ENCODE measurements around the gene TECTB. TPM values are rescaled to one million over a fixed set of nuclear protein-coding genes. Genes with fewer than 3 reads are reported as not detected.

TECTB gene
- total RNA-seq, 2 donors from 2014 or later: not detected

DNA sequence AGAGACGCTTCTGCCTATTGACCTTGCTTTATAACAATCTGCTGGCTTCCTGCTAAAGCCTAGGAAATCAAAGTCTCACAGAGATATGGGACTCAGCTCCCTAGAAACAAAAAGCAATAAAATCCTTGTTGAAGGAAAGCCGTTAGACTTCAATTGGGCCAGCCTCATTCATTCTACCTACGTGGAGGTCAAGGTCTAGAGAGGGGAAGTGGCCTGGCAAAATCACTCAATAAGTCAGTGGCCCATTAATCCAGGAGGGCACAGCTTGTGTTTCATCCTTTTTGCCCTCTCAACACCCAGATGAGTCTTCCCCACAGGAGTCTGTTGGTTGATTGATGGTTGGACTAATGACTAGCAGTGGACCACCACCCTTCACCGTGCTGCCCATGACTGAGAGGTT, 50.3 kb downstream of the TECTB start:
- intact Hi-C loops (cut with DNase I): no loop called here

DNA sequence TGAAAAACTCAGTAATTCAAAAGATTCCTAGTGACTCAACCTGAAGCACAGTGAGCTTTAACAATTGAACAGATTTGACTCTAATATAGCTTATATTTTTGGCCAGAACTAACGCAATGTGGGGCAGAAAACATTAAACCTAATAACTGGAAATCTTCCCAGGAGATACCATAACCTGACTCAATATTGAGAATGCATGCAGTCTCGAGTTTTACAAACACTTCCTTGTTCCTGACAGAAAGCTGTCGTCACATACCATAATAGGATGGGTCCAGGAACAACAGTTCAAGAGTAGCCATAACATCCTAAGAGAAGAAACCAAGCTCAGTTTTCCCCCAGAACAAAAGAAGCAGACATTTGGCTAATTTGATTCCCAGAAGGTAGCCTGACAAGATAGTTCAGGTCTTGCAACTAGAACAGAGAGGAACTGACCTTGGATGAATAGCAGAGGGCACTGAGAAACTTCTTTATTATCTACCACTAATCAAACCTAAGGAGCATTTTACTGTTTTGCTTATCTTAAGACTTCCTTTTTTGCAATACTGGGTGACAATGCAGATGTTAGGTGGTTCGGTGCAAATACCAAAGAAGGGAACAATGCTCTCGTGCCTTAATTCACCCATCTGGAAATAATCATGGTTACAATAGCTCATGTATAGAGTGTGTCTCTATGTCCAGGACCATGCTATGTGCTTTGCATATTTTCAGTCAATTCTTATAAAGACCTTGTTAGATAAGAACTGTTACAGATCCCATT, 52.1 kb downstream of the TECTB start:
- H3K27me3 ChIP-seq (replicated peaks; ENCODE audit: insufficient read depth): no peaks in the 10 kb centered on the region
- H3K4me1 ChIP-seq (replicated peaks): peaks cover 10% of the 10 kb centered on the region
- 53% methylated on average over 5 of the region's 5 CpGs for WGBS
- no peak for DNase-seq (ENCODE audit: low spot score)
- TF ChIP-seq CTCF (IDR thresholded peaks at IDR 0.05) (no peak), POLR2AphosphoS5 (IDR thresholded peaks at IDR 0.05) (no peak), POLR2A (IDR thresholded peaks at IDR 0.05) (no peak)
- intact Hi-C loops (cut with DNase I): no loop called here
- no peak overlapping the region for H3K4me3 ChIP-seq
- H3K27ac ChIP-seq: no peak overlapping the region
- H3K9me3 ChIP-seq: no peaks in the 10 kb centered on the region
- no peaks in the 10 kb centered on the region for H3K36me3 ChIP-seq

More for the DNA sequence above, 50.3 kb downstream of the TECTB start:
- WGBS: 70% methylated on average over 4 of the region's 4 CpGs
- no peak for TF ChIP-seq POLR2A (IDR thresholded peaks at IDR 0.05)
- no peak for TF ChIP-seq POLR2AphosphoS5 (IDR thresholded peaks at IDR 0.05)
- TF ChIP-seq CTCF (IDR thresholded peaks at IDR 0.05): no peak
- no peak for DNase-seq (ENCODE audit: low spot score)
- H3K27ac ChIP-seq: no peak overlapping the region
- H3K4me1 ChIP-seq (replicated peaks): peaks cover 10% of the 10 kb centered on the region
- no peaks in the 10 kb centered on the region for H3K9me3 ChIP-seq
- no peaks in the 10 kb centered on the region for H3K27me3 ChIP-seq (replicated peaks; ENCODE audit: insufficient read depth)
- no peaks in the 10 kb centered on the region for H3K36me3 ChIP-seq
- no peak overlapping the region for H3K4me3 ChIP-seq

- no peak for DNase-seq (ENCODE audit: low spot score)
- Histone ChIP-seq H3K27ac (no peak overlapping the region), H3K4me1 (replicated peaks) (peaks cover 8% of the 10 kb centered on the region), H3K36me3 (no peaks in the 10 kb centered on the region), H3K4me3 (no peak overlapping the region), H3K27me3 (replicated peaks; ENCODE audit: insufficient read depth) (no peaks in the 10 kb centered on the region), H3K9me3 (no peaks in the 10 kb centered on the region)
- TF ChIP-seq CTCF (IDR thresholded peaks at IDR 0.05): no peak
- TF ChIP-seq POLR2AphosphoS5 (IDR thresholded peaks at IDR 0.05): no peak
- no peak for TF ChIP-seq POLR2A (IDR thresholded peaks at IDR 0.05)
- 44% methylated on average over 4 of the region's 4 CpGs for WGBS
- intact Hi-C loops (cut with DNase I): no loop called here
These were observed 52.7 kb downstream of the TECTB start for GRCh38 chr10:112335868-112336265.

DNA sequence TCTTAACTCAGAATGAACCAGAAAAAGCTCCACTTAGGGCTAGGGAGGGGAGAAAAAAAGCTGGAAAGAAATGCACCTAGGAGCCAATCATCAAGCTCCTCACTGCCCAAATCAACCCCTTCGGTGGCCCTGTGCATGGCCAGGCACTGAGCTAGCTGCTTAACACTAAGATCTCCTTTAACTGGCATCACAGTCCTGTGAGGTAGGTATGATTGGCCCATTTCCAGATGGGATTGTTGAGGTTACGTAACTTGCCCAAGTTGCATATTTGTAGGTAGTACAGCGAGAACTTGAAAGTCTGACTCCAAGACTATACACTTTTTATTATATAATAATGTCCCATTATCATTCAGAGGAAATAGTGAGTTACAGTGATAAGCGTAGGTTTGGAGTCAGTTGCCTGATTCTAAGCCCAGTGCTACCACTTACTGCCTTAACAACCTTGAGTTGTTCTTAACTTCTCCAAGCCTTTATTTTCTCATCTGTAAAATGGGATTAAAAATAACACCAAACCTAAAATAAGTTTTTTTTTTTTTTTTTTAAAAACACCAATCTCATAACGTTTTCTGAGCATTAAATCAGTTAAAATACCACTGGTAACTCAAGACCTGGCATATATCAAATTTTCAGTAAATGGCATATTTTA, 53.5 kb downstream of the TECTB start:
- no peak overlapping the region for H3K27ac ChIP-seq
- intact Hi-C loops (cut with DNase I): no loop called here
- no peak overlapping the region for H3K4me3 ChIP-seq
- no peak for DNase-seq (ENCODE audit: low spot score)
- no peaks in the 10 kb centered on the region for H3K27me3 ChIP-seq (replicated peaks; ENCODE audit: insufficient read depth)
- no peaks in the 10 kb centered on the region for H3K36me3 ChIP-seq
- TF ChIP-seq POLR2A (IDR thresholded peaks at IDR 0.05) (no peak), CTCF (IDR thresholded peaks at IDR 0.05) (no peak), POLR2AphosphoS5 (IDR thresholded peaks at IDR 0.05) (no peak)
- WGBS: 72% methylated on average over 5 of the region's 5 CpGs
- no peaks in the 10 kb centered on the region for H3K9me3 ChIP-seq
- H3K4me1 ChIP-seq (replicated peaks): peaks cover 1% of the 10 kb centered on the region

- Histone ChIP-seq H3K36me3 (no peaks in the 10 kb centered on the region), H3K27me3 (replicated peaks; ENCODE audit: insufficient read depth) (no peaks in the 10 kb centered on the region), H3K4me3 (no peak overlapping the region), H3K4me1 (replicated peaks) (no peaks in the 10 kb centered on the region), H3K9me3 (no peaks in the 10 kb centered on the region), H3K27ac (no peak overlapping the region)
- WGBS: 95% methylated on average over 3 of the region's 3 CpGs
- TF ChIP-seq POLR2A (IDR thresholded peaks at IDR 0.05) (no peak), CTCF (IDR thresholded peaks at IDR 0.05) (no peak), POLR2AphosphoS5 (IDR thresholded peaks at IDR 0.05) (no peak)
- DNase-seq (ENCODE audit: low spot score): no peak
- intact Hi-C loops (cut with DNase I): no loop called here
These were observed 55.8 kb downstream of the TECTB start for GRCh38 chr10:112338957-112339356.
